ENCODE results near the gene MICAL2.

Gene MICAL2

DNA sequence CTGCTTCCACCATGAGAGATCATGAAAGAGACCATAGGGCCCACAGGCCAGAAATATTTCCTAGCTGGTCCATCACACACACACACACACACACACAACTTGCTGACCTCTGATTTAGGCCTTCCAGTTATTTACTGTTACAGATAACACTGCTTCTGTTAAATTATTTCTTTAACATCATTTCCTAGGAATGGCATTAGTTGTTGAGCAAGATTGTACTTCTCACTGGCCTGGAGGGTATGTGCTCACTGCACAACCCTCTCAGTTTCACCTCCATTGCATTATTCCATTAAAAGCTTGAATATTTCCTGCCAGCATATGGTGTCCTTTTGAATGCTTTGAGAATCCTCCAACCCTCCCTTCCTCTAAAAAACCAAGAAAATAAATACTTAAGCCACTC lies 104.4 kb downstream of the MICAL2 start:
- no peak overlapping the region for H2AK5ac ChIP-seq (ENCODE audit: low read length)
- H3K14ac ChIP-seq (ENCODE audit: low read length): no peak overlapping the region
- H3K23ac ChIP-seq (ENCODE audit: low read length): no peak overlapping the region
- H3K9me3 ChIP-seq (ENCODE audit: insufficient read depth, low read depth, low read length): no peaks in the 10 kb centered on the region
- H2BK5ac ChIP-seq (ENCODE audit: low read depth, low read length, poor library complexity): no peak overlapping the region
- no peak overlapping the region for H2BK12ac ChIP-seq (ENCODE audit: low read length)
- peaks cover 2 to 11% of the 10 kb centered on the region in 2 experiments for H3K4me1 ChIP-seq (ENCODE audit: control insufficient read depth in 1 of 2, insufficient read depth in 2 of 2, low read length in 2 of 2)
- no peak overlapping the region for H4K8ac ChIP-seq (ENCODE audit: low read depth, low read length)
- H3K27me3 ChIP-seq (ENCODE audit: insufficient read depth, low read length): no peaks in the 10 kb centered on the region
- H3K79me2 ChIP-seq (ENCODE audit: control insufficient read depth, insufficient read depth, low read length, poor library complexity): no peaks in the 10 kb centered on the region
- peaks cover 7 to 12% of the 10 kb centered on the region in 2 experiments for H3K36me3 ChIP-seq (ENCODE audit: control insufficient read depth in 1 of 2, insufficient read depth in 2 of 2, low read length in 2 of 2)
- no peak overlapping the region for H3K18ac ChIP-seq (ENCODE audit: low read length)
- DNase-seq: peak; percentile 85 to 93
- H4K91ac ChIP-seq (ENCODE audit: low read depth, low read length): no peak overlapping the region
- no peak overlapping the region for H3K4ac ChIP-seq (ENCODE audit: low read depth, low read length)
- no peak overlapping the region for H4K12ac ChIP-seq (ENCODE audit: low read depth, low read length)
- no peak overlapping the region for H2AFZ ChIP-seq (ENCODE audit: insufficient read depth, low read length, poor library complexity)
- H3K27ac ChIP-seq (ENCODE audit: low read depth, low read length): no peak overlapping the region
- no peak overlapping the region for H3K4me2 ChIP-seq (ENCODE audit: low read length)
- no peak overlapping the region for H3K9ac ChIP-seq (ENCODE audit: low read length)
- H2BK120ac ChIP-seq (ENCODE audit: insufficient read depth, low read length, poor library complexity): no peak overlapping the region
- no peak overlapping the region for H3K4me3 ChIP-seq (ENCODE audit: low read depth, low read length)
- peaks cover 4% of the 10 kb centered on the region for H3K79me1 ChIP-seq (ENCODE audit: low read length)

DNA sequence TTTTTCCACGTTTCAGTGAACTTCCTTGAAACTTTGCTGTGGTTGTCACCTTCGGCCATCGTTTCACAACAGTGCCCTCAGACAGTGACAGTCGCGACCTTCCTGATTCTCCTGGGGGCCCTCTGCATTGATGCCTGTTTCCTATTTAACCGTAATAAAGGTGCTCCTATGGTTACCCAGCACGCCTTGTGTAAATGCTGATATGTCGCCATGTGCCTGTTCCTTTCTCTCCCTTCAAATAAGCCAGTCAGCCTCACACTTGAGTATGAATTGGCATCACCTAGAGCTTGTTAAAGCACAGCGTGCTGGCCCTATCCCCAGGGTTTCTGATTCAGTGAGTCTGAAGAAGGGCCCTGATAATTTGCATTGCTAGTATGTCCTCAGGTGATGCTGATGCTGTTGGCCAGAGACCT lies 104.8 kb downstream of the MICAL2 start:
- H3K23ac ChIP-seq (ENCODE audit: low read length): no peak overlapping the region
- peaks cover under 1% of the 10 kb centered on the region for H3K9me3 ChIP-seq (ENCODE audit: insufficient read depth, low read depth, low read length)
- H3K14ac ChIP-seq (ENCODE audit: low read length): no peak overlapping the region
- no peak overlapping the region for H3K9ac ChIP-seq (ENCODE audit: low read length)
- no peaks in the 10 kb centered on the region for H3K27me3 ChIP-seq (ENCODE audit: insufficient read depth, low read length)
- H3K18ac ChIP-seq (ENCODE audit: low read length): no peak overlapping the region
- H2BK5ac ChIP-seq (ENCODE audit: low read depth, low read length, poor library complexity): no peak overlapping the region
- DNase-seq: peak in 1 of 2 donors; percentile 35
- H3K27ac ChIP-seq (ENCODE audit: low read depth, low read length): no peak overlapping the region
- H3K79me1 ChIP-seq (ENCODE audit: low read length): peaks cover 5% of the 10 kb centered on the region
- WGBS (ENCODE audit: extremely low coverage, insufficient coverage, insufficient read length): no CpG with 5 or more reads among the region's 9 CpGs
- no peak overlapping the region for H3K4me3 ChIP-seq (ENCODE audit: low read depth, low read length)
- H3K4me2 ChIP-seq (ENCODE audit: low read length): no peak overlapping the region
- peaks cover 2 to 11% of the 10 kb centered on the region in 2 experiments for H3K4me1 ChIP-seq (ENCODE audit: control insufficient read depth in 1 of 2, insufficient read depth in 2 of 2, low read length in 2 of 2)
- H2BK12ac ChIP-seq (ENCODE audit: low read length): no peak overlapping the region
- H2AFZ ChIP-seq (ENCODE audit: insufficient read depth, low read length, poor library complexity): no peak overlapping the region
- H4K91ac ChIP-seq (ENCODE audit: low read depth, low read length): no peak overlapping the region
- no peak overlapping the region for H4K12ac ChIP-seq (ENCODE audit: low read depth, low read length)
- peaks cover 10 to 16% of the 10 kb centered on the region in 2 experiments for H3K36me3 ChIP-seq (ENCODE audit: control insufficient read depth in 1 of 2, insufficient read depth in 2 of 2, low read length in 2 of 2)
- H2BK120ac ChIP-seq (ENCODE audit: insufficient read depth, low read length, poor library complexity): no peak overlapping the region
- no peak overlapping the region for H2AK5ac ChIP-seq (ENCODE audit: low read length)
- H3K79me2 ChIP-seq (ENCODE audit: control insufficient read depth, insufficient read depth, low read length, poor library complexity): no peaks in the 10 kb centered on the region
- H4K8ac ChIP-seq (ENCODE audit: low read depth, low read length): no peak overlapping the region
- H3K4ac ChIP-seq (ENCODE audit: low read depth, low read length): no peak overlapping the region

DNA sequence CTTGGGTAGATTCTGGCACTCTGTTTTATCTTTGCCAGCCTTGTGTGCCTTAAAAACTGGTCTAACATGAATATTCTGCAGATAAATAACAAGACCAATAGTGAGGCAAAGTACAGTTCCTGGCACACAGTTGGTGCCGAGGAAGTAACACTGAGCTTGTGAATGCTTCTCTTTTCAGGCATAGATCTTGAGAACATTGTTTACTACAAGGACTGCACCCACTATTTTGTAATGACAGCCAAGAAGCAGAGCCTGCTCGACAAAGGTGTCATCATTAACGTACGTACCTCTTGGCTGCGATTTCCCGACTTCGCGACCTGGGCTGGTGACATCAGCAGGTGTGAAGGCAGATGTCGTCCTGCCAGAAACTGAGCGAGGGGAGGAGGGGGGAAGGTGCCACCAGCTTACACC lies 105.7 kb downstream of the MICAL2 start:
- Histone ChIP-seq H3K36me3 (ENCODE audit: control insufficient read depth in 1 of 2, insufficient read depth in 2 of 2, low read length in 2 of 2) (peaks cover 15 to 20% of the 10 kb centered on the region in 2 experiments), H4K91ac (ENCODE audit: low read depth, low read length) (no peak overlapping the region), H3K27me3 (ENCODE audit: insufficient read depth, low read length) (no peaks in the 10 kb centered on the region), H3K4me1 (ENCODE audit: control insufficient read depth in 1 of 2, insufficient read depth in 2 of 2, low read length in 2 of 2) (peaks cover 2 to 11% of the 10 kb centered on the region in 2 experiments), H3K9ac (ENCODE audit: low read length) (no peak overlapping the region), H2BK120ac (ENCODE audit: insufficient read depth, low read length, poor library complexity) (no peak overlapping the region), H3K14ac (ENCODE audit: low read length) (no peak overlapping the region), H3K4me2 (ENCODE audit: low read length) (no peak overlapping the region), H2AK5ac (ENCODE audit: low read length) (no peak overlapping the region), H4K12ac (ENCODE audit: low read depth, low read length) (no peak overlapping the region), H2BK12ac (ENCODE audit: low read length) (no peak overlapping the region), H3K23ac (ENCODE audit: low read length) (no peak overlapping the region), H3K18ac (ENCODE audit: low read length) (no peak overlapping the region), H3K79me2 (ENCODE audit: control insufficient read depth, insufficient read depth, low read length, poor library complexity) (no peaks in the 10 kb centered on the region), H3K9me3 (ENCODE audit: insufficient read depth, low read depth, low read length) (peaks cover 2% of the 10 kb centered on the region), H3K4ac (ENCODE audit: low read depth, low read length) (no peak overlapping the region), H3K27ac (ENCODE audit: low read depth, low read length) (no peak overlapping the region), H2AFZ (ENCODE audit: insufficient read depth, low read length, poor library complexity) (no peak overlapping the region), H3K4me3 (ENCODE audit: low read depth, low read length) (no peak overlapping the region), H2BK5ac (ENCODE audit: low read depth, low read length, poor library complexity) (no peak overlapping the region), H4K8ac (ENCODE audit: low read depth, low read length) (no peak overlapping the region), H3K79me1 (ENCODE audit: low read length) (peaks cover 6% of the 10 kb centered on the region)
- WGBS (ENCODE audit: extremely low coverage, insufficient coverage, insufficient read length): no CpG with 5 or more reads among the region's 10 CpGs
- DNase-seq: no peak

DNA sequence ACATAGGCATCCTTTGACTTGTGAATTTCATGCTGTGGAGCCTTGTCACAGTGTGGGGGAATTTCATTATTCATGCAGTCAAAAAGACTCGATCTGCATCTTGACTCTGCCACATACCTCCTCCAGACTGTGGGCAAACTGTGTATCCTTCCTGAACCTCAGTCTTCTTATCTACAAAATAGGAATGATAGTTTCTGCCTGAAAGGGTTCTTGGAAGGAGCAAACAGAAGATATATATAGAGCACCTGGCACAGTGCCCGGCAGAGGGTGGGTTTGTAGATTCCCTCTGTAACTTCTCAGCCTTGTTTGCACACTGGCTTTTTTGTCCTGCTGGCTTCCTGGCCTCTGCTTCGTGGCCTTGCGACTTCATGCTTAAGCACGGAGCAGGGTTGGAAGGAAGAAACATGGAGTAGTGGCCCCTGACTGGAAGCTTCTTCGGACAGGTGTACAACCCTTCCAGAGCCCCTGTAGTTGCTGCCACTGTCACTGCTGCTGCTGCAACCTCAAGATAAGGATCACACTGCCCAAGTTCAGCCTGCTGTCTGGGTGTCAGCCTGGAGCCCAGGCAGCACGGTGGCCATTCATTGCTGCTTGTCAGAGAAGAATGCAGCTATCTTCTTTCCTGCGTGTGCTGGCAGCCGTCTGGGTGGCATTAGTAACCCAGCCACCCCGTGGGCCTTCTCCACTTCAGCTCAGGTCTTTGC lies 106.4 kb downstream of the MICAL2 start:
- no peak overlapping the region for H2BK5ac ChIP-seq (ENCODE audit: low read depth, low read length, poor library complexity)
- H3K4me2 ChIP-seq (ENCODE audit: low read length): no peak overlapping the region
- no peaks in the 10 kb centered on the region for H3K79me2 ChIP-seq (ENCODE audit: control insufficient read depth, insufficient read depth, low read length, poor library complexity)
- no peak overlapping the region for H3K9ac ChIP-seq (ENCODE audit: low read length)
- no peak overlapping the region for H4K91ac ChIP-seq (ENCODE audit: low read depth, low read length)
- peaks cover 6% of the 10 kb centered on the region for H3K79me1 ChIP-seq (ENCODE audit: low read length)
- H2AK5ac ChIP-seq (ENCODE audit: low read length): no peak overlapping the region
- no peak overlapping the region for H4K8ac ChIP-seq (ENCODE audit: low read depth, low read length)
- H3K9me3 ChIP-seq (ENCODE audit: insufficient read depth, low read depth, low read length): peaks cover 2% of the 10 kb centered on the region
- no CpG with 5 or more reads among the region's 10 CpGs for WGBS (ENCODE audit: extremely low coverage, insufficient coverage, insufficient read length)
- H3K23ac ChIP-seq (ENCODE audit: low read length): no peak overlapping the region
- H3K27ac ChIP-seq (ENCODE audit: low read depth, low read length): no peak overlapping the region
- H3K36me3 ChIP-seq (ENCODE audit: control insufficient read depth in 1 of 2, insufficient read depth in 2 of 2, low read length in 2 of 2): peaks cover 13 to 25% of the 10 kb centered on the region in 2 experiments
- H3K18ac ChIP-seq (ENCODE audit: low read length): no peak overlapping the region
- H4K12ac ChIP-seq (ENCODE audit: low read depth, low read length): no peak overlapping the region
- DNase-seq: no peak
- no peak overlapping the region for H3K14ac ChIP-seq (ENCODE audit: low read length)
- H2AFZ ChIP-seq (ENCODE audit: insufficient read depth, low read length, poor library complexity): no peak overlapping the region
- H3K27me3 ChIP-seq (ENCODE audit: insufficient read depth, low read length): no peaks in the 10 kb centered on the region
- peaks cover 2 to 11% of the 10 kb centered on the region in 2 experiments for H3K4me1 ChIP-seq (ENCODE audit: control insufficient read depth in 1 of 2, insufficient read depth in 2 of 2, low read length in 2 of 2)
- no peak overlapping the region for H2BK120ac ChIP-seq (ENCODE audit: insufficient read depth, low read length, poor library complexity)
- no peak overlapping the region for H2BK12ac ChIP-seq (ENCODE audit: low read length)
- H3K4me3 ChIP-seq (ENCODE audit: low read depth, low read length): no peak overlapping the region
- no peak overlapping the region for H3K4ac ChIP-seq (ENCODE audit: low read depth, low read length)

All from trophoblast cell (in vitro differentiated cells and primary cell).